HG03520 (cell line): Measurements from ENCODE around the gene DNAJB12.
"Not testable (repeated sequence)": the region's sequence is repeated elsewhere in the genome, so short reads cannot be mapped to it uniquely, and the experiment has no call there.

ENCODE experiments used
- ATAC-seq: cut with Tn5 transposase; IDR thresholded peaks from one replicate; pipeline ENCODE4 v1.9.1; 2021; ENCODE audit warnings: mild to moderate bottlenecking, moderate library complexity; ENCODE audit not compliant: unreplicated experiment

Gene DNAJB12

GRCh38 chr10:72354356-72355213 is at the start of gene DNAJB12:
Gene DNAJB12, minus strand, starts transcription at chr10:72354919. Its CDS starts 22 bp downstream, at chr10:72354897.
- ATAC-seq, result peak; percentile 65

GRCh38 chr10:72395581-72395980 is 40.9 kb upstream of the DNAJB12 start:
- ATAC-seq, result not testable (repeated sequence)

GRCh38 chr10:72392571-72392970 is 37.9 kb upstream of the DNAJB12 start:
- ATAC-seq, result no peak

- ATAC-seq, result no peak
Observed at GRCh38 chr10:72390764-72391163, 36.0 kb upstream of the DNAJB12 start.

GRCh38 chr10:72389716-72390115 is 35.0 kb upstream of the DNAJB12 start:
- ATAC-seq, result no peak

- ATAC-seq, result no peak
Observed at GRCh38 chr10:72389014-72389413, 34.3 kb upstream of the DNAJB12 start.

GRCh38 chr10:72388062-72388461 is 33.3 kb upstream of the DNAJB12 start:
- no peak for ATAC-seq

GRCh38 chr10:72386916-72387586 is 32.3 kb upstream of the DNAJB12 start:
- no peak for ATAC-seq

GRCh38 chr10:72385724-72386123 is 31.0 kb upstream of the DNAJB12 start:
- ATAC-seq, result no peak

GRCh38 chr10:72384982-72385381 is 30.3 kb upstream of the DNAJB12 start:
- not testable (repeated sequence) for ATAC-seq

GRCh38 chr10:72379776-72380175 is 25.1 kb upstream of the DNAJB12 start:
- ATAC-seq, result no peak

GRCh38 chr10:72379062-72379461 is 24.3 kb upstream of the DNAJB12 start:
- ATAC-seq, result no peak

- no peak for ATAC-seq
Observed at GRCh38 chr10:72375585-72375984, 20.9 kb upstream of the DNAJB12 start.

GRCh38 chr10:72375173-72375572 is 20.5 kb upstream of the DNAJB12 start:
- ATAC-seq, result no peak

GRCh38 chr10:72370201-72370722 is 15.5 kb upstream of the DNAJB12 start:
- ATAC-seq, result no peak

- no peak for ATAC-seq
Observed at GRCh38 chr10:72367301-72367960, 12.7 kb upstream of the DNAJB12 start.

- ATAC-seq, result no peak
Observed at GRCh38 chr10:72365106-72365895, 10.6 kb upstream of the DNAJB12 start.

GRCh38 chr10:72364239-72364777 is 9.6 kb upstream of the DNAJB12 start:
- ATAC-seq, result peak; percentile 75

GRCh38 chr10:72356987-72357386 is 2.3 kb upstream of the DNAJB12 start:
- ATAC-seq, result no peak

- no peak for ATAC-seq
Observed at GRCh38 chr10:72356115-72356514, 1.4 kb upstream of the DNAJB12 start.
